ENCODE results near the gene ENOX2. TPM values are rescaled to one million over a fixed set of nuclear protein-coding genes. Genes with fewer than 3 reads are reported as not detected.

Gene ENOX2
- total and polyA plus RNA-seq, 2 experiments from 2014 or later, result 16.0 to 34.0 TPM

DNA sequence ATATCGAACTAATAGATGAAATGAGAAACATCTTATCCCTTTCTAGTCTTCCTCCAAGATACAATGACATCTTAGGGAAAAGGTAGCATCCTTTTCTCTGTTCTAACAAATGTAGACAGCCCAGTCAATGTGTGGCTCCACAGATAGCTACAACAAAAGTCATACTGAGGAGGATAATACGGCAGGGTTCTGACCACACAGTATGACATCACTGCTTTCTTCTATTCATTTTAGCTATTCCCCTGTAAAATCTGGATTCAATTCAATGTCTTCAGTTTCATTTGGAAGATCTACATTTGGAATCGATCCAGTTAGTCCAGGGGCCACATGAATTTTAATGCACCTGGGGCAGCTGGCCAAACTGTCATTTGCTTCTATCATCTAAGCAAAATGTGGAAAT lies 51.4 kb downstream of the ENOX2 start:
- Histone ChIP-seq H3K4me3 (no peak overlapping the region), H3K9me3 (ENCODE audit: low read depth) (no peaks in the 10 kb centered on the region), H3K36me3 (no peaks in the 10 kb centered on the region), H3K4me1 (ENCODE audit: low read depth) (peaks cover 28% of the 10 kb centered on the region), H3K27me3 (no peaks in the 10 kb centered on the region), H3K27ac (no peak overlapping the region)
- DNase-seq (ENCODE audit: low read depth in 1 of 2, low spot score in 1 of 2), result no peak
- TF ChIP-seq, protein P1, sequence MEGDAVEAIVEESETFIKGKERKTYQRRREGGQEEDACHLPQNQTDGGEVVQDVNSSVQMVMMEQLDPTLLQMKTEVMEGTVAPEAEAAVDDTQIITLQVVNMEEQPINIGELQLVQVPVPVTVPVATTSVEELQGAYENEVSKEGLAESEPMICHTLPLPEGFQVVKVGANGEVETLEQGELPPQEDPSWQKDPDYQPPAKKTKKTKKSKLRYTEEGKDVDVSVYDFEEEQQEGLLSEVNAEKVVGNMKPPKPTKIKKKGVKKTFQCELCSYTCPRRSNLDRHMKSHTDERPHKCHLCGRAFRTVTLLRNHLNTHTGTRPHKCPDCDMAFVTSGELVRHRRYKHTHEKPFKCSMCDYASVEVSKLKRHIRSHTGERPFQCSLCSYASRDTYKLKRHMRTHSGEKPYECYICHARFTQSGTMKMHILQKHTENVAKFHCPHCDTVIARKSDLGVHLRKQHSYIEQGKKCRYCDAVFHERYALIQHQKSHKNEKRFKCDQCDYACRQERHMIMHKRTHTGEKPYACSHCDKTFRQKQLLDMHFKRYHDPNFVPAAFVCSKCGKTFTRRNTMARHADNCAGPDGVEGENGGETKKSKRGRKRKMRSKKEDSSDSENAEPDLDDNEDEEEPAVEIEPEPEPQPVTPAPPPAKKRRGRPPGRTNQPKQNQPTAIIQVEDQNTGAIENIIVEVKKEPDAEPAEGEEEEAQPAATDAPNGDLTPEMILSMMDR (IDR thresholded peaks at IDR 0.05; ENCODE audit: low read depth, low read length), result no peak

DNA sequence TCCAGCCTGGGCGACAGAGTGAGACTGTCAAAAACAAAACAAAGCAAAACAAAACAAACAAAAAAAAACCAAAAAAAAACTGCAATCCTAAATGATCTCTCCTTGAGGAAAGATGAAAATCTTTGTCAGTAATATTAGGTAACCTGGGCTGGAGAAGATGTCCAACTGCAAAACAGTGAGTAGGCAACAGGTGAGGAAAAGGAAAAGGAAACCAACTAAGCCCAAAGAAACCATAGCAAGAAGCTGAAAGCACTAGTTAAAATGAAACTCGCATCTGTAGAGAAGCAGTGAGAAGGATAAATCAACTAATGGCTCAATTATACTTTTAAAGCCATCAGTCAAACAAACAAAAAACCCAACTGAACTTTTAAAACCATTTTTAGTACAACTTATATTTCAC lies 54.2 kb downstream of the ENOX2 start:
- Histone ChIP-seq H3K27me3 (no peaks in the 10 kb centered on the region), H3K4me1 (ENCODE audit: low read depth) (peaks cover 28% of the 10 kb centered on the region), H3K36me3 (no peaks in the 10 kb centered on the region), H3K4me3 (no peak overlapping the region), H3K27ac (no peak overlapping the region), H3K9me3 (ENCODE audit: low read depth) (no peaks in the 10 kb centered on the region)
- DNase-seq (ENCODE audit: low read depth in 1 of 2, low spot score in 1 of 2), result no peak
- TF ChIP-seq, protein P1 (IDR thresholded peaks at IDR 0.05; ENCODE audit: low read depth, low read length), result no peak

DNA sequence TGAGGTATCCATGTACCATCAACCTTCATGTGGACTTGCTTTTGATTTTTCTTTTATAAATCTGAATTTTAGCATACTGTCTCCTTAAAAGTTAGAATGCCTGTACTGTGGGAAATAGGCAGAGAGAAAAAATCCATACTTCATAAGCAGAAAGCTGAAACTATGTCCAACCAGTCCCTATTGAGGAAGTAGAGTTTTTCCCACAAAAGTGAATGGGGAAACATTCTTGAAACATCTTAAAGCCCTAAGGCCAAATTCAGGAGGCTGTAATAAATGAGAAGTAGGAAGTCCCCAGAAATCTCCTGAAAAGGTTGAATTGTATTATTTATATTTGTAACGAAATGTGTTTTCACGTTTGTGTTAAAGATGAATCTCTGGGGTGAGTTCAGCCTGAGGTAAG lies 56.3 kb downstream of the ENOX2 start:
- Histone ChIP-seq H3K27me3 (no peaks in the 10 kb centered on the region), H3K4me3 (no peak overlapping the region), H3K4me1 (ENCODE audit: low read depth) (peaks cover 38% of the 10 kb centered on the region), H3K27ac (no peak overlapping the region), H3K36me3 (no peaks in the 10 kb centered on the region), H3K9me3 (ENCODE audit: low read depth) (no peaks in the 10 kb centered on the region)
- DNase-seq (ENCODE audit: low read depth in 1 of 2, low spot score in 1 of 2), result no peak
- TF ChIP-seq, protein P1 (IDR thresholded peaks at IDR 0.05; ENCODE audit: low read depth, low read length), result no peak

DNA sequence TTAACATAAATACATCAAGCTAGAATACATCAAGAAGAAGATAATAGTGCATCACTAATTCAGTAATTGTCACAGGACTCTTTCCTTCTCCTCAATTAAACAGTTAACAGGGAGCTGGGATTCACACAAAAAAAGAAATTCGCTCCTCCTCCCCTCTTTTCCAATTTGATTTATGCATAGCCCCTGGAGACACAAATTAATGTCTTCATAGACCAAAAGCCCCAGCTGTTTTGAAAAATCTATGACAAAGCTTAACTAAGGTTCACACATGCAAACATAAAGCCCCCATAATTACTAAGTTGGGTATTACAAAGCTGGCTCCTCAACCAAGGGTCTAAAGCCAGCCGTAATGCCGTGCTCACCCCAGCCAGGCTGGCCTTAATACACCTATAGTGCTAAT lies 61.2 kb downstream of the ENOX2 start:
- Histone ChIP-seq H3K36me3 (no peaks in the 10 kb centered on the region), H3K27me3 (no peaks in the 10 kb centered on the region), H3K9me3 (ENCODE audit: low read depth) (no peaks in the 10 kb centered on the region), H3K4me3 (no peak overlapping the region), H3K4me1 (ENCODE audit: low read depth) (peaks cover 35% of the 10 kb centered on the region), H3K27ac (no peak overlapping the region)
- DNase-seq (ENCODE audit: low read depth in 1 of 2, low spot score in 1 of 2), result no peak
- TF ChIP-seq, protein P1 (IDR thresholded peaks at IDR 0.05; ENCODE audit: low read depth, low read length), result no peak

DNA sequence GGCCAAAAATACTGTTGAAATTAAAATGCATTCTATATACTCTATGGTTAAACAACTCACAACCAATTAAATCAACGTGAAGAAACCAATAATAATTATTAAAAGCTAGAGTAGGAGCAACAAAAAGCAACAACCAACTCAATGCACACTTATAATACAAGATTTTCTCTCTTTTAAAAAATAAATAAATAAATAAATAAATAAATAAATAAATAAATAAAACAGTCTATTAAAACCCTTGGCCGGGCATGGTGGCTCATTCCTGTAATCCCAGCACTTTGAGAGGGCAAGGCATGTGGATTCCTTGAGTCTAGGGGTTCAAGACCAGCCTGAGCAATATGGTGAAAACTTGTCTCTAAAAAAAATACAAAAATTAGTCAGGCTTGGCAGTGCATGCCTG lies 62.7 kb downstream of the ENOX2 start:
- TF ChIP-seq, protein P1 (IDR thresholded peaks at IDR 0.05; ENCODE audit: low read depth, low read length), result no peak
- H3K4me3 ChIP-seq, result no peak overlapping the region
- no peaks in the 10 kb centered on the region for H3K9me3 ChIP-seq (ENCODE audit: low read depth)
- peaks cover 50% of the 10 kb centered on the region for H3K4me1 ChIP-seq (ENCODE audit: low read depth)
- DNase-seq (ENCODE audit: low read depth in 1 of 2, low spot score in 1 of 2), result no peak
- no peaks in the 10 kb centered on the region for H3K27me3 ChIP-seq
- no peak overlapping the region for H3K27ac ChIP-seq
- H3K36me3 ChIP-seq, result no peaks in the 10 kb centered on the region

DNA sequence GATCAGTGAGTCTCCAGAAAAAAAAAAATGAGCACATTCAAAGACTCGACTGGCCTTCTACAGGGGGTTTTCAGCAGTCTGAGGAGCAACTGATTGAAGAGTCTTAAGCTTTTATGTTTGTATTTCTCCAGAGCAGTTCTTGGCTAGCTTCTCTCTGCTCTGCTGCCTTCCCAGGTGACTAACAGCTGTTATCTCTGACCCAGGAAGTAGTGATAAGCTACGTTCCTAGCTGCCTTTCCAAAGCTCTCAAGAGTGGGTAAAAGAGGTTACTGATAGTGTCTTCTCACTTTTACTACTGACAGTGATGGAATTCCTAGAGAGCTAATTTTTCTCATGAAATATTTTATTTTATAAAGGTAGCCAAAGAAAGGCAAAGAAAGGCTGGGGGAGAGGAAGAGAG lies 66.6 kb downstream of the ENOX2 start:
- peak; percentile 13 to 46 for DNase-seq (ENCODE audit: low read depth in 1 of 2, low spot score in 1 of 2)
- TF ChIP-seq, protein P1 (IDR thresholded peaks at IDR 0.05; ENCODE audit: low read depth, low read length), result no peak
- H3K36me3 ChIP-seq, result no peaks in the 10 kb centered on the region
- no peaks in the 10 kb centered on the region for H3K27me3 ChIP-seq
- H3K27ac ChIP-seq, result peak overlapping the region; percentile 93
- no peak overlapping the region for H3K4me3 ChIP-seq
- H3K9me3 ChIP-seq (ENCODE audit: low read depth), result no peaks in the 10 kb centered on the region
- peaks cover 64% of the 10 kb centered on the region for H3K4me1 ChIP-seq (ENCODE audit: low read depth)
